ENCODE data around the gene ALG14.

DNA sequence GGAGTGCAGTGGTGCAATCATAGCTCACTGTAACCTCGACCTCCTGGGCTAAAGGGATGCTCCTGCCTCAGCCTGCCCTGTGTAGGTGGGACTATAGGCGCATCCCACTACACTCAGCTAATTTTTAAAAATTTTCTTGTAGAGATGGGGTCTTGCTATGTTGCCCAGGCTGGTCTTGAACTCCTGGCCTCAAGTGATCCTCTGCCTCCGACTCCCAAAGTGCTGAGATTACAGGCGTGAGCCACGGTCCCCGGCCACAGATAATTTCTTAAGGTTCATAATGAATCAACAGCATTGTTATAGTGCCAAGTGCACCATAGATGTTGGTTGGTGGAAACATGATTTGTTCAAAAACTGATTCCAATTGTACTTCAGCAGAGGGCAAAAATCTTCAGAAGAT lies 103.6 kb downstream of the ALG14 start:
- TF ChIP-seq POLR2A (IDR thresholded peaks at IDR 0.05) (no peak), POLR2AphosphoS5 (IDR thresholded peaks at IDR 0.05; ENCODE audit: insufficient read depth in 1 of 2, low read depth in 1 of 2) (no peak)
- TF ChIP-seq, protein P1, sequence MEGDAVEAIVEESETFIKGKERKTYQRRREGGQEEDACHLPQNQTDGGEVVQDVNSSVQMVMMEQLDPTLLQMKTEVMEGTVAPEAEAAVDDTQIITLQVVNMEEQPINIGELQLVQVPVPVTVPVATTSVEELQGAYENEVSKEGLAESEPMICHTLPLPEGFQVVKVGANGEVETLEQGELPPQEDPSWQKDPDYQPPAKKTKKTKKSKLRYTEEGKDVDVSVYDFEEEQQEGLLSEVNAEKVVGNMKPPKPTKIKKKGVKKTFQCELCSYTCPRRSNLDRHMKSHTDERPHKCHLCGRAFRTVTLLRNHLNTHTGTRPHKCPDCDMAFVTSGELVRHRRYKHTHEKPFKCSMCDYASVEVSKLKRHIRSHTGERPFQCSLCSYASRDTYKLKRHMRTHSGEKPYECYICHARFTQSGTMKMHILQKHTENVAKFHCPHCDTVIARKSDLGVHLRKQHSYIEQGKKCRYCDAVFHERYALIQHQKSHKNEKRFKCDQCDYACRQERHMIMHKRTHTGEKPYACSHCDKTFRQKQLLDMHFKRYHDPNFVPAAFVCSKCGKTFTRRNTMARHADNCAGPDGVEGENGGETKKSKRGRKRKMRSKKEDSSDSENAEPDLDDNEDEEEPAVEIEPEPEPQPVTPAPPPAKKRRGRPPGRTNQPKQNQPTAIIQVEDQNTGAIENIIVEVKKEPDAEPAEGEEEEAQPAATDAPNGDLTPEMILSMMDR (IDR thresholded peaks at IDR 0.05), result no peak
